OCI-LY3 (cell line): Measurements from ENCODE around the gene CCDC78.

Source experiments
- EZH2phosphoT487 ChIP-seq: fragments of 200-600 bp; shearing (Covaris generic); IDR thresholded peaks from 2 replicates; pipeline ENCODE4 v1.6.1; 2018; ENCODE audit warnings: antibody characterized with exemption, mixed run types, low read depth
- TF ChIP-seq, protein P1 (sequence below): fragments of 200-600, 300-600 bp; sonication (generic); IDR thresholded peaks from 2 replicates; pipeline ENCODE4 v1.5.1; 2014; ENCODE audit warnings: antibody characterized with exemption, low read length, low read depth

DNA sequence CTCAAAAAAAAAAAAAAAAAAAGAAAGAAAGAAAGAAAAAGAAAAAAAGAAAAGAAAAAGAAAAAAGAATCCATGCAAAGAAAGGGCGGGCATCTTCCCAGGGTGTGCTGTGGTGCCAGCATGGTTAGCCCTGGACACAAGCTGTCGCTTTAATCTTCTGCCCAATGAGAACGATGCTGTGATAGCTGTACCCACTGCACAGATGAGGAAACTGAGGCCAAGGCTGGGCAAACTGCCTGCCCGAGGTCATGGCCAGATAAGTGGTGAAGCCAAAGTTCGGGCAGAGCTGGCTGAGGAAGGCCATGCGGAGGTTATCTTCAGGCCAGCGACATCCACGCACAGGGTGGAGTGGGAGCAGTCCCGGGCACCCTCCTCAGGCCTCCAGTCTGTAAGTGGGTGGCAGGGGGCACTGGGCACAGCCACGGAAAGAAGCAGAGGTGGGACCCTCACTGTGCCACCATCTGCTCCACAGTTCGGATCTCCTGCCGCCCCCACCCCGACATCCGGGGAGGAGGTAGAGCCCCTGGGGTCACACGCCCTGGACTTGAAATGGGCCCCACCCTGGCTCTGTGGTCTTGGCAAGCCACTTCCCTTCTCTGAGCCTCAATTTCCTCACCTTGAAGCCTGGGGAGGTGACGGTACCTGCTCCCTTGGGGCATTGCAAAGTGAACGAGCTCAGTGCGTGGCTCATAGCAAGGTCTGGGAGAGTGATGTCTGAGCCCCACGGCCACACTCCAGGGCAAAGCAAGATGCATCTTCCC is 27.2 kb downstream of the CCDC78 start:
- TF ChIP-seq, protein P1, sequence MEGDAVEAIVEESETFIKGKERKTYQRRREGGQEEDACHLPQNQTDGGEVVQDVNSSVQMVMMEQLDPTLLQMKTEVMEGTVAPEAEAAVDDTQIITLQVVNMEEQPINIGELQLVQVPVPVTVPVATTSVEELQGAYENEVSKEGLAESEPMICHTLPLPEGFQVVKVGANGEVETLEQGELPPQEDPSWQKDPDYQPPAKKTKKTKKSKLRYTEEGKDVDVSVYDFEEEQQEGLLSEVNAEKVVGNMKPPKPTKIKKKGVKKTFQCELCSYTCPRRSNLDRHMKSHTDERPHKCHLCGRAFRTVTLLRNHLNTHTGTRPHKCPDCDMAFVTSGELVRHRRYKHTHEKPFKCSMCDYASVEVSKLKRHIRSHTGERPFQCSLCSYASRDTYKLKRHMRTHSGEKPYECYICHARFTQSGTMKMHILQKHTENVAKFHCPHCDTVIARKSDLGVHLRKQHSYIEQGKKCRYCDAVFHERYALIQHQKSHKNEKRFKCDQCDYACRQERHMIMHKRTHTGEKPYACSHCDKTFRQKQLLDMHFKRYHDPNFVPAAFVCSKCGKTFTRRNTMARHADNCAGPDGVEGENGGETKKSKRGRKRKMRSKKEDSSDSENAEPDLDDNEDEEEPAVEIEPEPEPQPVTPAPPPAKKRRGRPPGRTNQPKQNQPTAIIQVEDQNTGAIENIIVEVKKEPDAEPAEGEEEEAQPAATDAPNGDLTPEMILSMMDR = no peak
- no peak for TF ChIP-seq EZH2phosphoT487
